Activated T-cell treated with anti-CD3 and anti-CD28 coated beads, Interleukin-2, amount 50 U/mL, for 4 hours (primary cell): Measurements from ENCODE around the gene TRIM59. TPM values are rescaled to one million over a fixed set of nuclear protein-coding genes. Genes with fewer than 3 reads are reported as not detected.

Experiments used
- ATAC-seq, 2 donors: fragments of 200-7000 bp; cut with Tn5 transposase; one replicate each; pipeline ENCODE4 v1.10.0; 2021
- DNase-seq: peaks from one replicate; pipeline ENCODE4 v3.0.0-alpha.2; 2020
- H3K27me3 Mint-ChIP-seq: one replicate; pipeline ENCODE4 v1.8.0; 2021; ENCODE audit warnings: low read depth, mixed read lengths
- H3K36me3 Mint-ChIP-seq: one replicate; pipeline ENCODE4 v1.8.0; 2022; ENCODE audit warnings: mixed read lengths; ENCODE audit not compliant: insufficient read depth
- H3K4me1 Mint-ChIP-seq: one replicate; pipeline ENCODE4 v1.8.0; 2021; ENCODE audit warnings: low read depth, mixed read lengths
- H3K4me3 Mint-ChIP-seq: one replicate; pipeline ENCODE4 v1.8.0; 2021; ENCODE audit warnings: mild to moderate bottlenecking, moderate library complexity, mixed read lengths
- H3K9me3 Mint-ChIP-seq: one replicate; pipeline ENCODE4 v1.8.0; 2021; ENCODE audit warnings: mixed read lengths
- total RNA-seq, 3 donors: library from RNA; stranded (reverse); gene quantifications; one replicate each; pipeline ENCODE4 v1.2.1, GENCODE V29; 2021

Gene TRIM59
- total RNA-seq, 3 donors from 2014 or later: 15.1 to 16.5 (median 15.3) TPM

DNA sequence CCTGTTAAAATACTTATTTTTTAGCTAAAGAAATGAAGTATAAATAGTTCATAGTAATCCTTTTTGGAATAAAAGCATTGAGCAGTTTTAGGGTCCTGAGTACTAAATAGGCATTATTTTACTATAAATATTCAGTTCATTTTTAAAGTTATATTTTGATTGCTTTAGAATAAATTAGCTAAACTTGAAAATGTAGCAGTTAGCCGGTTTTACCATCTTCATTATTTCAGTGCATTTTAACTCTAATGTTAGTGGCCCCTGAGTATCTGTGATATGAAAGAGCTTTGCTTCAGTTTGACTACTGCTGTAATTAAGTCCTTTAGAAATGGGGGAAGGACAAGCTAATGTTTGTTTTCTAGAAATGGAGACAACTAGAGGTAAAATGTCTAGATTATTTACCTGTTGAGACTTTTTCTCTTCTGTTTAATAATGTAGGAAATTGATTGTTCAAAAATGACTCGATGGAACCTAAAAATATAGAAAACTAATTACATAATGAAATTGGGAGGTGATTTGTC is 46.5 kb downstream of the TRIM59 start:
- H3K9me3 Mint-ChIP-seq: no peaks in the 10 kb centered on the region
- peaks cover 3% of the 10 kb centered on the region for H3K27me3 Mint-ChIP-seq
- peak overlapping the region; percentile 95 for H3K4me3 Mint-ChIP-seq
- ATAC-seq (no peak), DNase-seq (no peak)
- H3K36me3 Mint-ChIP-seq: peaks cover 20% of the 10 kb centered on the region
- peaks cover 38% of the 10 kb centered on the region for H3K4me1 Mint-ChIP-seq

DNA sequence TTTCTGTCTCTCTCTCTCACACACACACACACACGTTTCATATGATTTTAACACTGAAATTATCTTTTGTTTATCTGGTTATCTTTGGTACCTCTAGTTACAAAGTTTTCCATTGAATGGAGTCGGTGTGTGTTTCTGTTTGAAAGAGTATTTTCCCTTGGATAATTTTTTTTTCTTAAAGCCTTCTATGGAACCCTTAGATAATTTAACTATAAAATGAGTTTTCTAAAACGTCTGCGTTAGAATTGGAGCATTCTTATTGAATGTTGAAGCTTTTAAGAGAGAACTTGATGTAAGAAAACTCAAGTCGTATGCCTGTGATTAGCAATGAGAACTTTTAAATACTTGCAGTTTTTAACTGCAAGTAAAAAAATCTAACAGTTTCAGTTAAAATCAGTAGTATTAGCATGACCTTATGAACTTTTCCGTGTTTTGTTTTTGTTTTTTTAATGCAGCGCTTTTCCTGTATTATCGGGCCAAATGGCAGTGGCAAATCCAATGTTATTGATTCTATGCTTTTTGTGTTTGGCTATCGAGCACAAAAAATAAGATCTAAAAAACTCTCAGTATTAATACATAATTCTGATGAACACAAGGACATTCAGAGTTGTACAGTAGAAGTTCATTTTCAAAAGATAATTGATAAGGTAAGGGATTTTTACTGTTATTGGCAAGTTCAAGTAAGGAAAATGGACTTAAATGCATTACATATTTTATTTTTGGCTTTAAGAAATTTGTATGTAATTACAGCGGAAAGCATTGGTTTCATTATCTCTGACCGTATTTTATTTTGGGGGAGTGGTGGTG is 47.2 kb downstream of the TRIM59 start:
- Mint-ChIP-seq H3K4me1 (peaks cover 41% of the 10 kb centered on the region), H3K27me3 (peaks cover 3% of the 10 kb centered on the region), H3K4me3 (peak overlapping the region; percentile 95), H3K36me3 (peaks cover 20% of the 10 kb centered on the region), H3K9me3 (no peaks in the 10 kb centered on the region)
- DNase-seq (no peak), ATAC-seq (no peak)

DNA sequence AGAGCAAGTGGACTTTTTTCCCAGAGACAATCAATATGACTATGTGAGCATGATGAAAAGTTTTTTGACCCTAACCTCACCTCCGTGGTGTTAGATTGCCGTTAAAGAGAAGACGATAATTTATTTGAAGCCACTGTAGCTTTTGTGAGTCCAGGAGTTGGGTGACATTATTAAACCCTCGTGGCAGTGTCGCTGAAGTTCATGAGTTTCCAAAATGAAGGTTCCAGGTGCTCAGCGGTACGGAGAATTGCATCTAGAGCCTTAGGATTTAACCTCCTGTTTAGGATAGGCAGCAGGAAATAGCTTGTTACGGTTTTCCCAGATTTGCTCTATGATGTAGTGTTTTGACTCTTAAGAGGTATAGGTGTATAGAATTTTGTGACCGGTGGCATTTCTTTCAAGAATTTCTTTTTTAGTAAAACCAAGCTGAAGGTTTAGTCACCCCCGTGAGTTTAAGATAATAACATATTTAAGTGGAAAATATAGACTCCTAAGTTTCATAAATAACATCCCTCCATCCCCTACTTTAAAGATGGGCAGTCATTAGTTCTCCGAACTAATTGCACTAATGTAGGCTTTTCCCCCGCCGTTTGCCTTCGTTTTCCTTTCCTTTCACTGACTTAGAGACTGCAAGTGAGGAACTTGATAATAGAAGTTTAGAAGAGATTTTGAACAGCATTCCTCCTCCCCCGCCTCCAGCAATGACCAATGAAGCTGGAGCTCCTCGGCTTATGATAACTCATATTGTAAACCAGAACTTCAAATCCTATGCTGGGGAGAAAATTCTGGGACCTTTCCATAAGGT is 48.1 kb downstream of the TRIM59 start:
- Mint-ChIP-seq H3K36me3 (peaks cover 20% of the 10 kb centered on the region), H3K9me3 (no peaks in the 10 kb centered on the region), H3K27me3 (peaks cover 3% of the 10 kb centered on the region), H3K4me3 (peak overlapping the region; percentile 95), H3K4me1 (peaks cover 44% of the 10 kb centered on the region)
- DNase-seq: no peak
- no peak for ATAC-seq

DNA sequence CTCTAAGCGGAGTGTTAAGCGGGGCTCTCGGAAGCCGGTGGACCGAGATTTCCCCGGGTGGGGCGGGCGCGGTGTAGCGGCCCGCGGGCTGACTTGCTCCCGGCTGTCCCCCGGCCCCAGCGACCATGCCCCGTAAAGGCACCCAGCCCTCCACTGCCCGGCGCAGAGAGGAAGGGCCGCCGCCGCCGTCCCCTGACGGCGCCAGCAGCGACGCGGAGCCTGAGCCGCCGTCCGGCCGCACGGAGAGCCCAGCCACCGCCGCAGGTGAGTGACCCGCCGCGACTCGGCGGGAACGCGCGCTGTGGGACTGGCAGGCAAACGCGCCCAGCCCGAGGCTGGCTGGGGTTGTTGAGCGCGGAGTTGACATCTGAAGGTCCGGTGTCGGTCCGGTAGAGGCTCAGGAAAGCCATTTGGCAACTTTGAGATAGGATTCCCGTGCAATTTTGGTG is 48.9 kb downstream of the TRIM59 start:
- Mint-ChIP-seq H3K4me3 (peak overlapping the region; percentile 95), H3K36me3 (peaks cover 19% of the 10 kb centered on the region), H3K27me3 (peaks cover 3% of the 10 kb centered on the region), H3K9me3 (no peaks in the 10 kb centered on the region), H3K4me1 (peaks cover 44% of the 10 kb centered on the region)
- ATAC-seq (no peak), DNase-seq (peak; percentile 6)

DNA sequence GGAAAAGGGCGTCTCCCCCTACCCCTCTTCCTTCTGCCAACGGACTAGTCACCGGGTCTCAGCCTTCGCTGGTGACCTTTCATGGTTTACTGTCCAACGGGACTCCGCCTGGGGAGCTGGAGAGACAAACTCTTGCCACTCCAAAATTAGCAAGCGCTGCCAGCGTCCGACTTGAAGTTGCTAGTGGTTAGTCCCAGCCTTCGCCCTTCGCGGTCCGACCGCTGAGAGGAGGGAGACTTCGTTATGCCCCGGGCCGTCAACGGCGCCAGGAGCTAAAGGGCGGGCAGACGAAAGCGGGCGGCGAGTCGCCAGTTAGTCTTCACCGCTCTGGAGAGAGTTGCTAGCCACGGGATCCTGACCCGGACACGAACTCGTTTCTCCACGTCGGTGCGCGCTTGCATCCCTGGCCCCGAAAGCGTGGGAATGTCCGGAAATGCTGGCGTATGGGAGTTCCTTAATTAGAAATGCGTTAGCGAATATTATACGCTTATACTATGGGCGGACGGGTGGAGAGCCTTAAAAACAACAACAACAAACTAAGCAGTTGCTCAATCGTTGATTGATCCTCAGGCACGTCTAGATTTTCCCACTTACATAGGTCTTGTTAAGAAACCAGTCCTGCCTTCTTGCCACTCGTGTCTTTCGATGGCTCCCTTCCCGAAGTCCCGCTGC is 49.4 kb downstream of the TRIM59 start:
- Mint-ChIP-seq H3K36me3 (peaks cover 19% of the 10 kb centered on the region), H3K4me3 (peak overlapping the region; percentile 95), H3K27me3 (peaks cover 3% of the 10 kb centered on the region), H3K4me1 (peaks cover 45% of the 10 kb centered on the region), H3K9me3 (no peaks in the 10 kb centered on the region)
- ATAC-seq (peak; percentile 12 to 19), DNase-seq (peak; percentile 11)

DNA sequence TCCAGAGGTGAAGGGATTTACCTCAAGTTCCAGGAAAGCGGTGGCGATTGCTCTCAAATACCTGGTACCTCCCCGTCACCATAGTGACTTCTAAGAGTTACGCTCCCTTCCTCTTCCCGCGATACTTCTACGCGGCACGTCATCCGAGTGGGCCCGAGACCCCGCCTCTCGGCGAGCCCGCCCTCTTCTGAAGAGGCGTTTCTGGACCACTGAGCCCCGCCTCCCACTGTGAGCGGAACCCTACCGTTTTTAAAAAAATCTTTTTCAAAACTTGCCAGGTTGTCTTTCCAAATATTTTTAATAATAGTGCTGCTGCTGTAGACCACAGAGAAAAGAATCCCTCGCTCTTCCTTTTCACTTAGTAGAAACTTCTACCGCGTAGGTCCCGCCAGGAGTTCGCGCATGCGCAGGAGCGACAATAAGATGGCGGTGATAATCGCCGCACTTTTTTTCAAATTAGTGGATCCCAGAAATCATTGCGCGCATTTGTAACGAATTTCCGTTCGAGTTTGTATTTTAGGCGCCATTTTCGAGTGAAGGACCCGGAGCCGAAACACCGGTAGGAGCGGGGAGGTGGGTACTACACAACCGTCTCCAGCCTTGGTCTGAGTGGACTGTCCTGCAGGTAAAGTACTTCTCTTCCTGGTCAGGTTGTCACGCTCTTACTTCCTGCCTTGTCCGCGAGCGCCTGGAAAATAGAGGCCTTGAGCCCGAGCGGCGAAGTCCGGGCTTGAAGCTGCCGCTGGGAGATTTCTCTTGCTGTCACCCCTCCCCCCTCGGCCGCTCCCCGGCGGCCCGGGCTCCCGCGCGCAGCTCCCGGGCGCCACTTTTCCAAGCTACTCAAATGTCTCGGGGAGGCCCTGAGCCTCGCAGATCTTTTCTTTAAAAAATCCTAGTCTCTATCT is 50.2 kb downstream of the TRIM59 start, which contains the start of the genes IFT80 and SMC4:
TSS of gene IFT80 (minus strand) at position 101 of the 905 bp plus-strand sequence. CDS start 14,625 bp downstream, outside the sequence.
TSS of gene SMC4 (plus strand) at position 526 of the 905 bp plus-strand sequence. CDS start 1,177 bp downstream, outside the sequence.
- peak; percentile 94 to 95 for ATAC-seq
- H3K27me3 Mint-ChIP-seq: peaks cover 3% of the 10 kb centered on the region
- H3K4me3 Mint-ChIP-seq: peak within 1 kb of the TSS; percentile 95
- H3K4me1 Mint-ChIP-seq: peaks cover 43% of the 10 kb centered on the region
- peak; percentile 96 for DNase-seq
- H3K36me3 Mint-ChIP-seq: peaks cover 17% of the 10 kb centered on the region
- H3K9me3 Mint-ChIP-seq: no peaks in the 10 kb centered on the region

DNA sequence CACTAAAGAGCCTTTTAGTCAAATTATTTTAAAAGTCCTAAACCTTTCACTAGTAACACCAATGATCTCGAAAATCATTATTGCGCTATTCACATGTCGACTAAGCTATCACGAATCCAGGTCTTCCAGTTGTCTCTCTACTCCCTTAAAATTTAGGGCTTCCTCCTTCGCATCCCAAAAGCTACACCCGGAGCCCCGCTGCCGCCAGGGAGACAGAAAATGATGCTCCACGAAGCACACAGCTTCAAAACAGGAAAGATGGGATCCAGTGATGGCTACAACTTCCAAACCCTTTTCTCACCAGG is 50.8 kb downstream of the TRIM59 start:
- no peaks in the 10 kb centered on the region for H3K9me3 Mint-ChIP-seq
- H3K27me3 Mint-ChIP-seq: peaks cover 2% of the 10 kb centered on the region
- DNase-seq (no peak), ATAC-seq (peak; percentile 3 to 6)
- H3K36me3 Mint-ChIP-seq: peaks cover 12% of the 10 kb centered on the region
- H3K4me3 Mint-ChIP-seq: peak overlapping the region; percentile 95
- H3K4me1 Mint-ChIP-seq: peaks cover 38% of the 10 kb centered on the region

DNA sequence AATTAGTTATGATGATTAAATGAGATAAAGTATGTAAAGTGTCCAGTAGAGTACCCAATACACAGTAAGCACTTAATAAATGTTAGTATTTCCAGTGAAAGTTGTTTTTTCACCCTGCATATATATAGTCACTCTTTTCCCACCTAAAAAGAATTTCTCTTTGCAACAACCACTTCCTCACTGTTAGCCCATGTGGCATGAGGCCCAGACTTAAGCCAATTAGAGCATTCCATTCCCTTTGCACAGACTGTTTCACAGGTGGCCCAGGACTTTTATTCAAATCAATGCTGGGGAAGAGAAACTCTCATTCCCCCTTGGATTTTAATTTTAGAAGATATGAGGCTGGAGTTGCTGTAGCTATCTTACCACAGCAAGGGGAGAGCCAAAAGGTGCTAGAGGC is 54.3 kb downstream of the TRIM59 start:
- no peak for DNase-seq
- no peak overlapping the region for H3K4me3 Mint-ChIP-seq
- ATAC-seq: no peak
- no peaks in the 10 kb centered on the region for H3K9me3 Mint-ChIP-seq
- H3K36me3 Mint-ChIP-seq: peaks cover 3% of the 10 kb centered on the region
- peaks cover 25% of the 10 kb centered on the region for H3K4me1 Mint-ChIP-seq
- H3K27me3 Mint-ChIP-seq: no peaks in the 10 kb centered on the region

DNA sequence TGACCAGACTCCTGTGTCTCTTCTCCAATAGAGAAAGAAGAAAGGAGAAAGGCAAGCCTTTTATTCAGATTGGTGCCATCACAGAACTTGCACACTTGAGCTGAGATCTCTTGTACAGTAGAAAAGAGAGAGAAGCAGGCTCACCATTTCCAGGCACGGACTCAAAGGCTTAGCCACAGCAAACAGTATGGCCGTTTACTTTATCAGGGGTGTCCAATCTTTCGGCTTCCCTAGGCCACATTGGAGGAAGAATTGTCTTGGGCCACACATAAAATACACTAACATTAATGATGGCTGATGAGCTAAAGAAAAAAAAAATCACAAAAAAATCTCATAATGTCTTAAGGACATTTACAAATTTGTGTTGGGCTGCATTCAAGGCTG is 55.6 kb downstream of the TRIM59 start:
- ATAC-seq (no peak), DNase-seq (no peak)
- Mint-ChIP-seq H3K36me3 (peaks cover 6% of the 10 kb centered on the region), H3K27me3 (no peaks in the 10 kb centered on the region), H3K4me1 (peaks cover 25% of the 10 kb centered on the region), H3K9me3 (no peaks in the 10 kb centered on the region), H3K4me3 (no peak overlapping the region)

DNA sequence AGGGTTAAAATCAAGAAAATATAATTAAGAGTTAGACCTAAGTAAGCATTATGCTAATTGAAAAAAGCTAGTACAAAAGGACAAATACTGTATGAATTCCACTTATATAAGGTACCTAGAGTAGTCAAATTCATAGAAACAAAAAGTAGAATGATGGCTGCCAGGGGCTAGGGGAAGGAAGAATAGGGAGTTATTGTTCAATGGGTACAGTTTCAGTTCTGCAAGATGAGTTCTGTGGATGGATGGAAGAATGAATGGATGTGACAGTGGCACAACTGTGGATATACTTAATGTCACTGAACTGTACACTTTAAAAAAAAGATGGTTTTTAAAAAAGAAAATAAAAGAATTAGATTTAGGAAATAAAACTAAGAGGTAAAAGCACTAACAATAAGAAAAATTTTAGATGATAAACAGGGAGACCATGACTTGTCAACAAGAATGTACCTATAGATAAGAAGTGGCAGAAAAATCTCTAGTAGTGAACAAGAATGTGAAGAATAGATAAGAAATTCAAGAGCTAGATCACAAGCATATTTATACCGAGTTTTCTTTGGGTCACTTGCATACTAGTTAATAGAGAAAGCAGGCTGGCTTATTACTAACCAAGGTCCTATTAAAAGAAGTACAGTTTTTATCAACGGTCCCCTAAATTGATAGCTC is 56.1 kb downstream of the TRIM59 start:
- Mint-ChIP-seq H3K4me3 (no peak overlapping the region), H3K27me3 (no peaks in the 10 kb centered on the region), H3K4me1 (peaks cover 19% of the 10 kb centered on the region), H3K36me3 (peaks cover 6% of the 10 kb centered on the region), H3K9me3 (no peaks in the 10 kb centered on the region)
- no peak for DNase-seq
- ATAC-seq: no peak

DNA sequence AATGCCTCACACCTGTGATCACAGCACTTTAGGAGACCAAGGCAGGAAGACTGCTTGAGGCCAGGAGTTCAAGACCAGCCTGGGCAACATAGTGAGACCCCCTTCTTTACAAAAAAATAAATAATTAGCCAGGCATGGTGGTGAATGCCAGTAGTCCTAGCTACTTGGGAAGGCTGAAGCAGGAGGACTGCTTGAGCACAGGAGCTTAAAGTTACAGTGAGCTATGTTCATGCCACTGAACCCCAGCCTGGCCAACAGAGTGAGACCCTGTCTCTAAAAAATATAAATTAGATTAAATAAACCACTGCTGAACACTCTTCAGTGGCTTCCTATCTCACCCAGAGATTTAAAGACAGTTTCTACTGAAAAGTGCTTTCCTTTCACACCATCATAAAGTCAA is 56.8 kb downstream of the TRIM59 start:
- no peak overlapping the region for H3K4me3 Mint-ChIP-seq
- DNase-seq: no peak
- no peak for ATAC-seq
- no peaks in the 10 kb centered on the region for H3K27me3 Mint-ChIP-seq
- H3K36me3 Mint-ChIP-seq: peaks cover 7% of the 10 kb centered on the region
- no peaks in the 10 kb centered on the region for H3K9me3 Mint-ChIP-seq
- peaks cover 12% of the 10 kb centered on the region for H3K4me1 Mint-ChIP-seq

DNA sequence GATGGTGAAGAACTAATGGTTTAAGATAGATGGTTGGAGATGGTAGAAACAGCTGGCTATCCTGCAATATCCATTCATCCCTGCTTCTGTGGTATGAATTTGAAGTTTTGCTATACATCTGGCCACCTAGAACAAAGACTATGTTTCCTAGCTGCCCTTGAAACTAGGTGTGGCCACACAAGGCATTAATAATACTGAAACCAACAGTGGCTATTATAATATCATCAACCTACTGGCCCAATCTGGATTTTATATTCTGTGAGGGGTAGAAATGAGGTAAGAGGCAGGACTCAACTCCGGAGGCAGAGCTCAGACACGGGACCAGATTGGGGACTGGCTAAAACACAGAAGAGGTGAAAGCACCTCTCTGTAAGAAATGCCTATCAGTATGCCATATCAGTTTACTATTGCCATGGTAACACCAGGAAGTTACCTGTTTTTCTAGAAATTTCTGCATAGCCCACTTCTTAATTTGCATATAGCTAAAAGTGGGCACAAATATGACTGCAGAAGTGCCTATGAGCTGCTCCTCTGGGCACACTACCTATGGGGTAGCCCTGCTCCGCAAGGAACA is 58.9 kb downstream of the TRIM59 start:
- DNase-seq: no peak
- H3K4me3 Mint-ChIP-seq: no peak overlapping the region
- H3K36me3 Mint-ChIP-seq: peaks cover 10% of the 10 kb centered on the region
- no peak for ATAC-seq
- H3K4me1 Mint-ChIP-seq: peaks cover 10% of the 10 kb centered on the region
- H3K9me3 Mint-ChIP-seq: no peaks in the 10 kb centered on the region
- no peaks in the 10 kb centered on the region for H3K27me3 Mint-ChIP-seq
